Measurements from ENCODE around the gene DPYD.
A peak's percentile ranks its signal among the peaks of the same experiment; 100 is the strongest.

Gene DPYD

GRCh38 chr1:97297611-97298010 lies 623.2 kb downstream of the DPYD start:
- TF ChIP-seq CTCF (conservative IDR thresholded peaks at IDR 0.05; ENCODE audit: low read length) = no peak
- DNase-seq (ENCODE audit: low read depth) = no peak

GRCh38 chr1:97281962-97282361 lies 638.9 kb downstream of the DPYD start:
- H3K4me3 ChIP-seq (ENCODE audit: low read length) = no peak overlapping the region
- TF ChIP-seq CTCF (conservative IDR thresholded peaks at IDR 0.05; ENCODE audit: low read length) = no peak
- no peak for DNase-seq (ENCODE audit: low read depth)

More at GRCh38 chr1:97297611-97298010, 623.2 kb downstream of the DPYD start:
- H3K4me3 ChIP-seq (ENCODE audit: low read length) = no peak overlapping the region

- TF ChIP-seq CTCF (conservative IDR thresholded peaks at IDR 0.05; ENCODE audit: low read length) = no peak
- H3K4me3 ChIP-seq (ENCODE audit: low read length) = no peak overlapping the region
- DNase-seq (ENCODE audit: low read depth) = peak; percentile 77
Observed at GRCh38 chr1:97277891-97278654, 642.8 kb downstream of the DPYD start.

- TF ChIP-seq CTCF (conservative IDR thresholded peaks at IDR 0.05; ENCODE audit: low read length) = no peak
- H3K4me3 ChIP-seq (ENCODE audit: low read length) = no peak overlapping the region
- no peak for DNase-seq (ENCODE audit: low read depth)
Observed at GRCh38 chr1:97271916-97272788, 648.7 kb downstream of the DPYD start.

- DNase-seq (ENCODE audit: low read depth) = peak; percentile 0
- no peak for TF ChIP-seq CTCF (conservative IDR thresholded peaks at IDR 0.05; ENCODE audit: low read length)
Observed at GRCh38 chr1:97270508-97271307, 650.1 kb downstream of the DPYD start.

GRCh38 chr1:97265630-97266029 lies 655.2 kb downstream of the DPYD start:
- DNase-seq (ENCODE audit: low read depth) = no peak
- no peak for TF ChIP-seq CTCF (conservative IDR thresholded peaks at IDR 0.05; ENCODE audit: low read length)

More at GRCh38 chr1:97270508-97271307, 650.1 kb downstream of the DPYD start:
- H3K4me3 ChIP-seq (ENCODE audit: low read length) = no peak overlapping the region

More at GRCh38 chr1:97265630-97266029, 655.2 kb downstream of the DPYD start:
- no peak overlapping the region for H3K4me3 ChIP-seq (ENCODE audit: low read length)

Data from AG10803 (cell line).